AG04449 (cell line): ENCODE measurements around the gene BAIAP2L1.

ENCODE experiments used
- CTCF ChIA-PET: fragments of 350-600 bp; formaldehyde crosslinking; extraction: SDS; loops from one replicate; lab custom pipeline; 2021; ENCODE audit warnings: antibody characterized with exemption; lab: Yijun Ruan, JAX
- POLR2A ChIA-PET: fragments of 400-600, 350-600 bp; formaldehyde crosslinking; extraction: SDS; loops from one replicate; lab custom pipeline; 2020; ENCODE audit warnings: antibody characterized with exemption, inconsistent platforms; lab: Yijun Ruan, JAX
- DNase-seq: peaks from one replicate; pipeline ENCODE4 v3.0.0-alpha.2; 2010; ENCODE audit warnings: low read depth, low spot score
- H3K4me3 ChIP-seq: 2 replicates; pipeline ENCODE4 v1.5.1; 2011; ENCODE audit warnings: low read depth, mild to moderate bottlenecking, control low read depth, low read length
- CTCF ChIP-seq: IDR thresholded peaks from one replicate; pipeline ENCODE4 v1.5.1; 2011; ENCODE audit warnings: mild to moderate bottlenecking, moderate library complexity, low read length, control low read depth, inconsistent platforms; ENCODE audit not compliant: insufficient read depth; ENCODE audit errors: missing control alignments

The BAIAP2L1 gene

GRCh38 chr7:98293265-98293664 lies 107.6 kb downstream of the BAIAP2L1 start:
- no peak overlapping the region for H3K4me3 ChIP-seq
- ChIA-PET CTCF (interaction anchor here (1.1 to 4.3 kb wide), 4 partner anchors 9 to 128 kb away, joined by 3 to 57 read pairs (median 10); partner anchors contain the start of gene BAIAP2L1), POLR2A (no interaction called here)
- no peak for TF ChIP-seq CTCF
- DNase-seq: no peak

- DNase-seq: no peak
- ChIA-PET POLR2A (no interaction called here), CTCF (interaction anchor here (1.7 kb wide), 1 partner anchor 116 kb away, joined by 4 read pairs; no protein-coding TSS in a partner anchor)
- peak; percentile 4 for TF ChIP-seq CTCF
- no peak overlapping the region for H3K4me3 ChIP-seq
Measured at GRCh38 chr7:98291717-98292116, 109.2 kb downstream of the BAIAP2L1 start.

GRCh38 chr7:98289333-98289875 lies 111.5 kb downstream of the BAIAP2L1 start:
- no peak for TF ChIP-seq CTCF
- H3K4me3 ChIP-seq: no peak overlapping the region
- DNase-seq: no peak
- ChIA-PET POLR2A (no interaction called here), CTCF (interaction anchor here (1.4 to 2.7 kb wide), 2 partner anchors 112 to 589 kb away, joined by 4 to 9 read pairs; partner anchors contain the start of genes BAIAP2L1 and TRRAP)

GRCh38 chr7:98288064-98288823 lies 112.6 kb downstream of the BAIAP2L1 start:
- POLR2A ChIA-PET: no interaction called here
- DNase-seq: no peak
- CTCF ChIA-PET: interaction anchor here (1.4 to 2.7 kb wide), 3 partner anchors 113 to 590 kb away, joined by 4 to 9 read pairs (median 4); partner anchors contain the start of genes BAIAP2L1 and TRRAP
- TF ChIP-seq CTCF: no peak
- no peak overlapping the region for H3K4me3 ChIP-seq

GRCh38 chr7:98287486-98287959 lies 113.4 kb downstream of the BAIAP2L1 start:
- H3K4me3 ChIP-seq: no peak overlapping the region
- TF ChIP-seq CTCF: no peak
- CTCF ChIA-PET: interaction anchor here (1.4 to 2.7 kb wide), 3 partner anchors 114 to 134 kb away, joined by 4 to 9 read pairs (median 4); partner anchors contain the start of gene BAIAP2L1
- POLR2A ChIA-PET: no interaction called here
- no peak for DNase-seq
